GM21526 (cell line): ENCODE results near the gene RBM47.
A peak's percentile ranks its signal among the peaks of the same experiment; 100 is the strongest.
"Not testable (repeated sequence)": the region's sequence is repeated elsewhere in the genome, so short reads cannot be mapped to it uniquely, and the experiment has no call there.

Source experiments
- ATAC-seq: cut with Tn5 transposase; IDR thresholded peaks from one replicate; pipeline ENCODE4 v1.9.1; 2021; ENCODE audit warnings: moderate library complexity; ENCODE audit not compliant: unreplicated experiment, low FRiP score

Gene RBM47

DNA sequence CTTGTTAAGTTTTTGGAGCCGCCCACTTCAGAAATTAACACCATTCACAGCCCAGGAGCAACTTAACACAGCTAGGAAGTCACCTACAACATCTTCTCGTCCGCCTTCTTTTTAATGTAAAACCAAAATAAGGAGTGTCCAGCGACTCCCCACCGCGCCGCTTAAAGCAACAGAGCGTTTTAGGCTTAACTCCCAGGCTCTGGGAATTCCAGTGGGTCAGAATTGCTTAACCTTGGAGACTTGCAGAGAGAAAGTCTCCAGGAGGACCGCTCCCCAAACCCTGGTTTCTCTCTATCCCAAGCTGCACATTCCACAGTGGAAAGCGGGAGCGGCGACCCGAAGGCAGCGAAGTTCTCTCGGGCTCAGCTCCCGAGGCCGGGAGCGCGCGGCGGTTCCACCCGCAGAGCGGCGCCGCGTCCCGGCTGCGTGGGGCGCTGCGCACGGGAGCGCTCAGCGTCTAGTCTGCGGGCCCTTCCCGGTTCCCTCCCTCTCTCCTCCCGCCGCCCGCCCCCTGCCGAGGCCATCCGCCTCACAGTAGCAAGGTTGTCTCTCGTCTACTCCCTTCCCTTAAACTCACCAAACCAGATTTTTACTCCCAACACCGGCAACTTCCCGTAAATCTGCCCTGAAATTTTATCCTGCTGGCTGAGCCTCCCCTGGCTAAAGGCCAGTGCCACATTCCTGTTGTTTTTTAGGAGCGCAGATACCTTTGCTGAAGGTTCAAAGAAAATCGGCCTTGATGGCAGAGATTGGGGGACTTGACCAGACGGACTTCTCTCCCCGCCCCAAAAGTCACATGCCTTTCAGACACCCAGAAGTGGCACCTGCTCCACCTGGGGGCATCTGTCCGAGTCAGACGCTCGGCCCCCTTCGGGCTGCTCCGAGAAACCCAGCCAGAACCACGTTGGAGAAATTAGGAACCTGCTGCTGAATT lies at the start of gene RBM47:
RBM47 (minus strand) TSS at position 464 of the 934 bp plus-strand sequence. CDS start 190,971 bp downstream, outside the sequence.
- ATAC-seq, result peak; percentile 56

GRCh38 chr4:40678421-40678820 lies 48.8 kb upstream of the RBM47 start:
- ATAC-seq, result no peak

DNA sequence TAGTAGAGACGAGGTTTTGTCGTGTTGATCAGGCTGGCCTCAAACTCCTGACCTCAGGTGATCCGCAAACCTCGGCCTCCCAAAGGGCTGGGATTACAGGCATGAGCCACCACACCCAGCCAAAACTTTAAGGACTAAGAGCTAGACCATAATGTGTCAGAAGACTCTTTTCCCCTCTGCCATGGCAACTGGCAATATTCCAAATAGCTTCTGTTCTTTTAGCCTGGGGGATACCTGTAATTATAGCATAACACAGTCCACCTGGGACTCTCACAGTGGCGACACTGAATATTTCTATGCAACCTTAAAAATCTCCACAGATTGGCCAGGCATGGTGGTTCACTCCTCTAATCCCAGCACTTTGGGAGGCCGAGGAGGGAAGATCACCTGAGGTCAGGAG lies 45.5 kb upstream of the RBM47 start:
- ATAC-seq, result no peak

DNA sequence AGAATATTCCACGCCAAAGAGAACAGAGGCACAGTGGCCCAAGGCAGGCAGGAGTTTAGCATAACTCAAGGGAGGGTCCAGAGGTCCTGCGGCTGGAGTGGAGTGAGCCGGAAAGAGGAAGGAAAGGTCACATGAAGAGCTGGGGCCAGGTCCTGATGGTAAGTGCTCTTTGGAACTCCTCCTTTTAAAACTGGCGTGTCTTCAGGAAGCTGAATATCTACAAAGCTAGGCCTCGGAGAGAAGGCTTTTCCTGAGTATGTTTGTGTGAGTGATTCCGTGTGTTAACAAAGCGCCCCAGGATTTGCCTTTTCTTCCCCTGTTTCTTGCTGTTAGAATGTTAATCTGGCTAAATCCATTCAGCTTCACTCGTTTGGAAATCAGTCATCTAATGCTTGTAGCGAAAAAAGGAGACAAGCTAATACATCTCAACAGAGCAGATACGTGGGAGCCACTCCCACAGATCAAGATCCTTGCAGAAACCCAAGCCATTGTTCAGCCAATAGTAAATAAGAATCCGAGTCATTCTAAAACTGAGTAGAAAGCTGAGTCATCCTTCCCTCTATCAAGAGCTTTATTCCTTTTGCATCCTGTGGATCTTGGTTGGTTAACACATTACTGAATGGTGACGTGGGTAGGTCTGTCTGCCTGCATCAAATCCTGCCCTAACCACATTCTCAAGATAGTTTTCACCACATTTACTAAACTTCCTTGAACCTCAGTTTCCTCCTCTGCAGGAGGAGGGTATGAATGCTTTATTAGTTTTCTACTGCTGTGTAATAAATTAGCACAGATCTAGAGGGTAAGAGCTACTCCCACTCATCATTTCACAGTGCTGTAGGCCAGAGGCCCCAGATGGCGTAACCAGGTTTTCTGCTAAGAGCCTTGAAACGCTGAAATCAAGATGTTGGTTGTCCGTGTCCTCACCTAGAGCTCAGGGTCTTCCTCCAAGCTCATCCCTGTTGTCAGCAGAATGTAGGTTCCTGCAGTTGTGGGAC lies 43.2 kb upstream of the RBM47 start:
- peak; percentile 76 for ATAC-seq

GRCh38 chr4:40669504-40669903 lies 39.8 kb upstream of the RBM47 start:
- no peak for ATAC-seq

GRCh38 chr4:40665842-40666241 lies 36.2 kb upstream of the RBM47 start:
- ATAC-seq, result no peak

DNA sequence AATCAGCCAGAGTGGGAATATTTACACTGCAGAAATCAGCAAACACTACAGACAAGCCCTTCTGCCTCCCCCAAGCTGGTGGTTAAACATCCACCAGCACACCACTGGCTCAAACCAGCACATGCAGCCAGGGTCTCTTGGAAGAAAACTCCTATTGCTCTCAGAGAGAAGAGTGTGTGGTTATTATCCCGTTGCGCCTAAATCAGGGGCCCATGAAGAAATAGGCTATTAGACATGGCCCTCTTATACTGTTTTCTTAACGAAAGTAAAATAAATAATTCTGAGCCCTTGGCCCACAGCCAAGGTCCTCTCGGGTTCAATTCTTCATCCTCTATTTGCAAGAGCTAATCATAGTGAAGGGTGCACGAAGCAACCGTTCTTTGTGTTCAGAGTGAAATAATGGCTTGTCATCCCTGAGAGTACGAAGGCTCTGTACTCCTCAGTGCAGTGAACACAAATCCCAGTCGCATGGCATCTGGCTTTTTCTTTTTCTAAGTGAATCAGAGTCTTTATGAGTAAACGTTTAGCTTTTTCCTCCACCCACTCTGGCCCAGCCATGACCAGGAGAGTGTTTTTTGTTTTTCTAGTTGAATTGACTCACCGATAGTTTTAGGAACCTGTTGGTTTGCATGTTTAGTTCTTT lies 33.4 kb upstream of the RBM47 start:
- ATAC-seq, result no peak

GRCh38 chr4:40661803-40662202 lies 32.1 kb upstream of the RBM47 start:
- ATAC-seq, result no peak

GRCh38 chr4:40656201-40656863 lies 26.7 kb upstream of the RBM47 start:
- peak; percentile 86 for ATAC-seq

DNA sequence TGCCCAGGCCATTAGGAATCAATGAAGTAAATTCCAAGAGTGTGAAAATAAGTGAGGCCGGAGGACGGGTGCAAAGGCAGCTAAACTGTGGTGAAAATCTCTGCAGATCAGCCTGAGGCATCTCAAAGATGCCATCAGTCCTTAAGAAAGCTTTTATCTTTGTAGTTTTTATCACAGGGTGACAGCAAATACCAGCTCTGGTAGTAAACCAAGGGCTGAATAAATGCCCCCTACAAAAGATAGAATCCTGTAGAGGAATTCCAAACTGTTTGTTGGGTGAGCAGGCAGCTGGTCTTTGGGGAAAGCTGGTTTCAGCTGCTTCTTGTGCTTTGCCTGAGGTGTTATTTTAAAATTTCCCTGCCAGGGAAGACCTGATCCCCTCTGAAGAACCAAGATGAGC lies 21.6 kb upstream of the RBM47 start:
- no peak for ATAC-seq

DNA sequence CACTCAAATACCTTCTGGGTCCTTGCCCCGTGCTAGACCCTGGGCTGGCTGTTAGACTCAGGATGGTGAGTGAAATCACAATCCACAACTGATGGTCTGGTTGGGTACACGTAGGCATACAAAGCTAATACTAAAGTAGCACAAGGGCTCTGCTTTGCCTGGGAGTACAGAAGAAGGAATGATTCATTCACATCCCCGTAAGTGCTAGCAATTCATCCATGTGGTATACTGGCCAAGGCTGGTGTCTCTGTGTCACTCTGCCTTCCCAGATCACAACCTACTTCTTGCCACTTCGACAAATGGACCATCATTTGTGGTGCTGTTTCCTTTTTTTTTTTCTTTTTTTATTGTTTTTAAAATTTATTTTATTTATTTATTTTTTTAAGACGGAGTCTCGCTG lies 19.7 kb upstream of the RBM47 start:
- ATAC-seq, result no peak

GRCh38 chr4:40648742-40649281 lies 19.1 kb upstream of the RBM47 start:
- no peak for ATAC-seq

DNA sequence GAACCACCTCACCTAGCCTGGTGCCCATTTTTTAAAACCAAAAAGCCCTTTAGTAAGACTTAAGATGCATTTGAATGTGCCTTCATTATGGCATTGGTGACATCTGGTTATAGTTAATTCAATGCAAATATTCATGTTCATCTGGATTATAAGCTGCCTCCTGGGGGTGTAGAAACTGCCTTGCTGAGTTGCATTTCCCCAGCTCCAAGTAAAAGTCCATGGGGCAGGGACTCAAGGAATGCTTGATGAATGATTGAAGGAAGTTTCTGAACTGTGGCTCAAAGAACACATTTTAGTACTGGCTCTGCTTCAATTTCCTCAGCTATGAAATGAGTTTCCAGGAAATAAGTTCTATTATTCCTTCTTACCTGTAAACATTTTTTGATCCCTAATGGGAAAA lies 18.5 kb upstream of the RBM47 start:
- ATAC-seq, result no peak

DNA sequence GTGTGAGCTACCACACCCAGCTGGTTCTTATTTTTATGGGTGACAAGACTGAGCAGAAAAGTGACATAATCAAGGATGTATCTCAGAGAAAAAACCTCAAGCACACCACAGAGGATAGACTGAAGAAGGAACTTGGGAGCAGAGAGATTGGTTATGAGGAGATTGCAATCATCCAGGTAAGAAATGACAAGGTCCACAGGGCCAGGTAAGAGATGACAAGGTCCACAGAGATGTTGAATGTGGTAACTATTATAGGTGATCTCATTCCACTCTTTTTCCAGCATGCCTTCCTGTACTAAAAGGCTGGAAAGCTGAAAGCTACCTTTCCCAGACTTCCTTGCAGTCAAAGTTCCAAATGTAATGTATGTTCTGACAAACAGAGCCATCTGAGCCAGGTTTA lies 15.9 kb upstream of the RBM47 start:
- no peak for ATAC-seq

- no peak for ATAC-seq
These were observed 2.4 kb upstream of the RBM47 start for GRCh38 chr4:40632080-40632479.

GRCh38 chr4:40630335-40631021 lies 814 bp upstream of the RBM47 start:
- ATAC-seq, result peak; percentile 59

DNA sequence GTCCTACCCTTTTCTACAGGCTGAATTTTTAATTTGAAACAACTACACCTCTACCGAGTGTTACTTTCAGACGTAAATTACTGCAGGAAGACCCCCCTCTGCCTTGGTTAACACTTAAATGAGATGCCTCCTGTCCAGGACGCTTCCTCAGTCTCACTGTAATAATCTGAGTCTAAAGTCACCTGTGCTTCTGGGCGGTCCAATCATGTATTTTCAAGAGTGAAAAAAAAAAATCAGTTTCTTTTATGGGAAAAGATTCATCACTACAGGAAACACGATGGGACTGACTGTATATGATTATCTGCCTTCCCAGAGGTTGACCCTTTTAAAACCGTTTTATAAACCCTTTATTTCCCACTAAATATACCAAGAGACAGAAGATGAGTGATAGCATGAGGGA lies 776 bp downstream of the RBM47 start:
- ATAC-seq, result no peak

- not testable (repeated sequence) for ATAC-seq
These were observed 1.3 kb downstream of the RBM47 start for GRCh38 chr4:40628407-40628806.

GRCh38 chr4:40627540-40627939 lies 2.1 kb downstream of the RBM47 start:
- no peak for ATAC-seq
